Breast epithelium (tissue), 4 donors: ENCODE data around the gene CCDC12. TPM values are rescaled to one million over a fixed set of nuclear protein-coding genes. Genes with fewer than 3 reads are reported as not detected.

Experiments
- DNase-seq, 2 donors: peaks; one replicate each; pipeline ENCODE4 v3.0.0-alpha.2; 2019; ENCODE audit warnings: low spot score in 2 of 2
- H3K27ac ChIP-seq, 2 donors: fragments of 200-600 bp; sonication (generic) in 1 of 2; one replicate each; pipeline ENCODE4 v1.5.1; 2016 to 2019; ENCODE audit warnings: mild to moderate bottlenecking in 1 of 2
- H3K27me3 ChIP-seq, 2 donors: fragments of 200-600 bp; sonication (generic) in 1 of 2; one replicate each; pipeline versions ENCODE4 v1.5.1 to v1.6.0; 2017 to 2019; ENCODE audit warnings: control low read depth in 1 of 2, mild to moderate bottlenecking in 1 of 2
- H3K36me3 ChIP-seq: fragments of 200-600 bp; one replicate; pipeline ENCODE4 v1.5.1; 2019
- H3K4me1 ChIP-seq, 2 donors: fragments of 200-600 bp; sonication (generic); one replicate each; pipeline ENCODE4 v1.5.1; 2016 to 2019; ENCODE audit warnings: control low read depth in 1 of 2
- H3K4me3 ChIP-seq, 3 donors: fragments of 200-600 bp; sonication (generic); 1 replicate in 2 of 3; 2 replicates in 1 of 3; pipeline ENCODE4 v1.5.1; 2016 to 2019; ENCODE audit warnings: mild to moderate bottlenecking in 3 of 3, moderate library complexity in 2 of 3
- H3K9me3 ChIP-seq, 2 donors: fragments of 200-600 bp; sonication (generic) in 1 of 2; one replicate each; pipeline ENCODE4 v1.5.1; 2016 to 2019; ENCODE audit warnings: control low read depth in 1 of 2
- POLR2A ChIP-seq: fragments of 450-650 bp; IDR thresholded peaks from one replicate; pipeline ENCODE4 v1.6.1; 2016; ENCODE audit warnings: antibody characterized with exemption, mild to moderate bottlenecking, moderate library complexity
- POLR2AphosphoS5 ChIP-seq, 3 donors: sonication (generic); formaldehyde crosslinking; IDR thresholded peaks; one replicate each; pipeline ENCODE4 v1.6.1; 2017; ENCODE audit warnings: antibody characterized with exemption in 3 of 3
- intact Hi-C: fragments of 100-400 bp; cut with DNase I; formaldehyde crosslinking; loops from one replicate; pipeline ENCODE4 v1.15.1; 2023; ENCODE audit warnings: low total_unique reads
- total RNA-seq, 3 donors: library from RNA; depleted of rRNA; stranded (reverse); fragments of >200 nt; gene quantifications; one replicate each; pipeline ENCODE4 v1.1.0, GENCODE V29; 2016
- TF ChIP-seq, protein P1 (sequence below), 3 donors: fragments of 450-650 bp; IDR thresholded peaks; one replicate each; pipeline ENCODE4 v1.5.1; 2016 to 2017; ENCODE audit warnings: antibody characterized with exemption in 3 of 3, mild to moderate bottlenecking in 3 of 3, moderate library complexity in 3 of 3

Gene CCDC12
- total RNA-seq, 3 donors from 2014 or later = 27.0 to 50.2 (median 43.9) TPM

DNA sequence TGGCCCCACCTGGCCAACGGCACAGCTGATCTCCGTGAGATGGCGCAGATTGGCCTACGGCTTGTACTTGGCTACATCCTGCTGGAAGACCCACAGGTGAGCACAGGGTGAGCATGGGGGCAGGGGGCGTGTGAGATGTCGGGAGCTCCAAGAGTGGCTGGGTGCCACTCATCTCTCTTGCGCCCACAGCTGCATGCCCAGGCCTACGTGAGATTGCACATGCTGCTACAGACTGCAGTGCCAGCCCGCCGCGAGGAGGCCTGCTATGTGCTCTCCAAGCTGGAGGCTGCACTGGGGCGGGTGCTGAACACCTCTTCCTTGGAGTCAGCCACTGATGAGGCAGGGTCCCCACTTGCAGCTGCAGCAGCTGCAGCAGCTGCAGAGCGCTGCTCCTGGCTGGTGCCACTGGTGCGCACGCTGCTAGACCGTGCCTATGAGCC is 25.2 kb upstream of the CCDC12 start:
- TF ChIP-seq POLR2AphosphoS5 (IDR thresholded peaks at IDR 0.05) (no peak), POLR2A (no peak)
- TF ChIP-seq, protein P1, sequence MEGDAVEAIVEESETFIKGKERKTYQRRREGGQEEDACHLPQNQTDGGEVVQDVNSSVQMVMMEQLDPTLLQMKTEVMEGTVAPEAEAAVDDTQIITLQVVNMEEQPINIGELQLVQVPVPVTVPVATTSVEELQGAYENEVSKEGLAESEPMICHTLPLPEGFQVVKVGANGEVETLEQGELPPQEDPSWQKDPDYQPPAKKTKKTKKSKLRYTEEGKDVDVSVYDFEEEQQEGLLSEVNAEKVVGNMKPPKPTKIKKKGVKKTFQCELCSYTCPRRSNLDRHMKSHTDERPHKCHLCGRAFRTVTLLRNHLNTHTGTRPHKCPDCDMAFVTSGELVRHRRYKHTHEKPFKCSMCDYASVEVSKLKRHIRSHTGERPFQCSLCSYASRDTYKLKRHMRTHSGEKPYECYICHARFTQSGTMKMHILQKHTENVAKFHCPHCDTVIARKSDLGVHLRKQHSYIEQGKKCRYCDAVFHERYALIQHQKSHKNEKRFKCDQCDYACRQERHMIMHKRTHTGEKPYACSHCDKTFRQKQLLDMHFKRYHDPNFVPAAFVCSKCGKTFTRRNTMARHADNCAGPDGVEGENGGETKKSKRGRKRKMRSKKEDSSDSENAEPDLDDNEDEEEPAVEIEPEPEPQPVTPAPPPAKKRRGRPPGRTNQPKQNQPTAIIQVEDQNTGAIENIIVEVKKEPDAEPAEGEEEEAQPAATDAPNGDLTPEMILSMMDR (IDR thresholded peaks at IDR 0.05) = no peak
- no peak for DNase-seq
- no peak overlapping the region for H3K4me3 ChIP-seq
- no peaks in the 10 kb centered on the region for H3K27me3 ChIP-seq
- no peaks in the 10 kb centered on the region for H3K9me3 ChIP-seq
- H3K27ac ChIP-seq = no peak overlapping the region
- no peaks in the 10 kb centered on the region for H3K4me1 ChIP-seq
- intact Hi-C loops = no loop called here
- H3K36me3 ChIP-seq = peaks cover 11% of the 10 kb centered on the region

DNA sequence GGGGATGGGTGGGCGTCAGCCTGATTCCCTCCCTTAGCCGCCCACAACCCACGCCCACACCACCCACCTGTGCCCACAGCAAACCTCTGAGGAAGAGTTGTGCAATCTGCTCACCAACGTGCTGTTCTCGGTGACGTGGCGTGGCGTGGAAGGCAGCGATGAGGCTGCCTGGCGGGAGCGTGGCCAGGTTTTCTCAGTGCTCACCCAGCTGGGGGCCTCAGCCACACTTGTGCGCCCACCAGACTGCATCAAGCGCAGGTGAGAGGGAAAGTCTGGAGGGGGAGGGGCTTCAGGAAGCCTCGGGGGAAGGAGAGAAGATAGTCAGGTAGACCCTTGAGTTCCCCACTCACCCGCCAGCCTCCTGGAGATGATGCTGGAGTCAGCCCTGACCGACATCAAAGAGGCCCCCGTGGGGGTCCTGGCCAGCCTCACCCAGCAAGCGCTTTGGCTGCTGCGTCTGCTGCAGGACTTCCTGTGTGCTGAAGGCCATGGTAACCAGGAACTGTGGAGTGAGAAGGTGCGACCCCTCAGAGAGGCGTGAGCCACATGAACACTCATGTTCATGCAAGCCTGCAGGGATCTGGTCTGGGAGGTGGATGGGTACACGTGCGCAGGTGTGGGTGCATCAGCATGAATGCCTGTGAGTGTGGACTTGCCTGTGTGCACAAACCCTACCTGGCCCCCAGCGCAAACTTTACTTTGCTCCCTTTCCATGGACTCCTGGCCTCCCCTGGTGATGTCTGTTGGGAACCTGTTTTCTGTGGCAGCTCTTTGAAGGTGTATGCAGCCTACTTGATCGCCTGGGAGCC is 24.6 kb upstream of the CCDC12 start:
- H3K27ac ChIP-seq = no peak overlapping the region
- TF ChIP-seq POLR2AphosphoS5 (IDR thresholded peaks at IDR 0.05) (no peak), POLR2A (no peak)
- TF ChIP-seq, protein P1 (IDR thresholded peaks at IDR 0.05) = no peak
- no peaks in the 10 kb centered on the region for H3K4me1 ChIP-seq
- peaks cover 11% of the 10 kb centered on the region for H3K36me3 ChIP-seq
- no peaks in the 10 kb centered on the region for H3K27me3 ChIP-seq
- intact Hi-C loops = no loop called here
- no peak overlapping the region for H3K4me3 ChIP-seq
- DNase-seq = no peak
- no peaks in the 10 kb centered on the region for H3K9me3 ChIP-seq

DNA sequence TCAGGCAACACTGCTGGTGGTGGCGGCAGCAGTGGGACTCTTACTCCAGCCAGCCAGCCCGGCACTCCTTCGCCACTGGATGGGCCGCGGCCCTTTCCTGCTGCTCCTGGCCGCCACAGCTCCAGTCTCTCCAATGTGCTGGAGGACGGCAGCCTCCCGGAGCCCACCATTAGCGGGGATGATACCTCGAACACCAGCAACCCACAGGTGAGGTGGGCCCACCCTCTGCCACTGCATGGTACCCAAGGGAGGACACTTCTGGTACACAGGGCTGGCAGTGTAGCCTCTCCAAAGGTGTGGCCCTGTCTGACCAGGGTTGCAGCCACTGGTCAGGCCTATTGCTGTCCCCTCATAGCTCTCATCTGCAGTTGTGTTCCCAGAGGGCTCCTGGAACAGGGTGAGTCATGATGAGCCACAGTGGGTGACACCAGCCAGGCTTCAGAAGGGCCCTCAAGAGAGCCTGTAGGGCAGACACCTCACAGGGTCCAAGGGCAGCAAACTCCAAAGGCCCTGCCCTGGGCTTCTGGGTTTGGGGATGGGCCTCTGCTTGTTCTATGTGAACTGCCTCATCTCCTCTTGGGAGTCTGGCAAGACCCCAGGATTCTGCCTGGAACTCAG is 23.8 kb upstream of the CCDC12 start:
- Histone ChIP-seq H3K9me3 (no peaks in the 10 kb centered on the region), H3K27ac (no peak overlapping the region), H3K36me3 (peaks cover 11% of the 10 kb centered on the region), H3K4me3 (no peak overlapping the region), H3K27me3 (no peaks in the 10 kb centered on the region), H3K4me1 (no peaks in the 10 kb centered on the region)
- intact Hi-C loops = no loop called here
- TF ChIP-seq, protein P1 (IDR thresholded peaks at IDR 0.05) = no peak
- TF ChIP-seq POLR2A (no peak), POLR2AphosphoS5 (IDR thresholded peaks at IDR 0.05) (no peak)
- no peak for DNase-seq

DNA sequence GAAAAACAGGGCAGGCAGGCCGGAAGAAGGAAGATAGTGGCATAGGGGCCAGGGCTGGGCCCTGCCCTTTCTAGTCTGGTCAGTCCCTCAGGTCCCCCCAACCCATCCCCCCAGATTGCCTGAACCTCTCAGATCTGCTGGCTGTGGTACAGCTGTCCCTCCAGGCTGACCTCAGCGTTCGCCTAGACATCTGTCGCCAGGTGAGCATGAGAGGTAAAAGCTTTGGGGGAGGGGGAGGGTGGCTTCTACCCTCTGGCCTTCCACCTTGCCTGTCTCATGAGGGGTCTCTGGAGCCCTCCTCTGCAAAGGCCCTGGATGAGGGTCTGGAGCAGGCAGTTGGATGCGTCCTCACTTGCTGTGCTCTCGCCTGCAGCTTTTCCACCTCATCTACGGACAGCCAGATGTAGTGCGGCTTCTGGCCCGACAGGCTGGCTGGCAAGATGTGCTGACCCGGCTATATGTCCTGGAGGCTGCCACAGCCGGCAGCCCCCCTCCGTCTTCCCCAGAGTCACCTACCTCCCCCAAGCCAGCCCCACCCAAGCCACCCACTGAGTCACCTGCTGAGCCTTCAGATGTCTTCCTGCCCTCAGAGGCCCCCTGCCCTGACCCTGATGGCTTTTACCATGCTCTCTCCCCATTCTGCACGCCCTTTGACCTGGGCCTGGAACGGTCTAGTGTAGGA is 23.1 kb upstream of the CCDC12 start:
- H3K27me3 ChIP-seq = no peaks in the 10 kb centered on the region
- no peak overlapping the region for H3K27ac ChIP-seq
- no peaks in the 10 kb centered on the region for H3K9me3 ChIP-seq
- no peak for TF ChIP-seq POLR2A
- TF ChIP-seq POLR2AphosphoS5 (IDR thresholded peaks at IDR 0.05) = no peak
- TF ChIP-seq, protein P1 (IDR thresholded peaks at IDR 0.05) = no peak
- intact Hi-C loops = no loop called here
- H3K4me1 ChIP-seq = no peaks in the 10 kb centered on the region
- H3K36me3 ChIP-seq = peaks cover 11% of the 10 kb centered on the region
- DNase-seq = no peak
- H3K4me3 ChIP-seq = no peak overlapping the region
